GM10847 (cell line): ENCODE measurements around the gene ARHGAP15.

Source experiments
- POLR2A ChIP-seq: IDR thresholded peaks from 2 replicates; pipeline ENCODE4 v1.6.1; 2011; ENCODE audit not compliant: insufficient read length; ENCODE audit errors: extremely low read depth

Gene ARHGAP15

DNA sequence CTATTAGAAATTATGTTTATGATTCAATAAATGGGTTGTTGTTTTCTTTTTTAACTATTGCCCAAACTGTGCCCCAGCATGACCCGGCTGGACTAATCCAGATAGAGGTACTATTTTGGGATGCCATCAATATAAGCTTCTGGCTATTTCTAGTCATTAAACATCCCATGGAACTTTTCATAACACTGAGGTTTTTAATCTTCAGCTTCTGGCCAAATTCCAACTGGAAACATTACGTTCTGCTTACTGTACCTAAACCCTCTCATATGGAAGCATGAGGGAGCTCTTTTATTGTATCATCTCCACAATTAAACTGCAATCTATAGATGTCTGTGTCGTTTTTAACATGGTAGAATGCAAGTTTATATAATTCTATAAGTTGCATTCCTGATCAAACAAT lies 674.7 kb downstream of the ARHGAP15 start:
- TF ChIP-seq POLR2A: no peak

DNA sequence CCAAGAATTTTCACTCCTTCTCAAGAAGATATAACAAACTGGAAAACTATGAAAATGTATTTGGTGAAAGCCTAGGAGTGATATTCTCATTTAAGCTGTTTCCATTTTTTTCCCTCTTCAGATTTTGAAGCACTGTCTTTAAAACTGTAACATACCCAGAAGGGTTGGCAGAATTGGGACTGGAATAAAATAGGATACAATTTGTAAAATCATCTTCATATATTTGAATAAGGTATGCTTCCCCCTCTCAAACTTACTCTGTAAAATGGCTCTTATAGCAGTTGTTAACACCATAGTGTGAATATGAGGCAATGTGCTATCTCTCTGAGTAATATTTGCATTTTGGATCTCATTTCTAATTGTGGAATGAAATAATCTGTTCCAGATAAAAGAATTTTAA lies 676.4 kb downstream of the ARHGAP15 start:
- no peak for TF ChIP-seq POLR2A

DNA sequence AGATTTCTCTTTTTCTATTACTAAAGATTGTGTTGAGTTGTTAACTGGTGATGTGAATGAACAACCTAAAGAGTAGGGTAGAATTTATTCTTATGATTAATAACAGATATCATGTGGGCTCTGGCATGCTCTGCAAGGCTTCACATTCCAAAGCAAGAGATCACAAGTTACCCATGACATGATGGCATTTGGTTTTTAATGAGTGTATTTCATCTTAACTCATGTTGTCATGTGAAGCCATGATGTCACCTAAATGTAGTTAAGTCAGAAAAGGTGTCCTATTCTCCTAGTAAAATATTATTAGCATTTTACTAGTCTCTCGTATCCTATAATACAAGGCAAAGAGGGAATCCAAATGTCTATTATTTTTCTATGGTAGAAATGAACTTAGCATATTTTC lies 678.0 kb downstream of the ARHGAP15 start:
- TF ChIP-seq POLR2A: no peak

DNA sequence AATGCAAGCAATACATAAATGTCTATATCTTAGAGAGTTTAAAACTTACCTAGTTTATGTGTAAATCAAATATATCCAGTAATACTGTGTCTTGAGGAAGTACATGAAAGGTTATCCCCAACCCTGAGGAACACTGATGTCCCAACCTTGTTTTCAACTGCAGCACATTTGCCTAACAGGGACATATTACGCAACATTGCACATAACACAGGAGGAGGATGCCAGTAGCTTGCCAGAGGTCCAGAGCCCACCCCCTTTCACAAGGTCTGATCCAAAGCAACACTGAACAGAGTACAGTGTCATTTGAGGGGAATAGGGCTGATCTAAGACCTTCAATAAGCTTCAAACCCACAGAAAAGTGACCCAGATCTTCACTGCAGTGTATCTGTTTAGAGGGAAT lies 678.5 kb downstream of the ARHGAP15 start:
- no peak for TF ChIP-seq POLR2A

DNA sequence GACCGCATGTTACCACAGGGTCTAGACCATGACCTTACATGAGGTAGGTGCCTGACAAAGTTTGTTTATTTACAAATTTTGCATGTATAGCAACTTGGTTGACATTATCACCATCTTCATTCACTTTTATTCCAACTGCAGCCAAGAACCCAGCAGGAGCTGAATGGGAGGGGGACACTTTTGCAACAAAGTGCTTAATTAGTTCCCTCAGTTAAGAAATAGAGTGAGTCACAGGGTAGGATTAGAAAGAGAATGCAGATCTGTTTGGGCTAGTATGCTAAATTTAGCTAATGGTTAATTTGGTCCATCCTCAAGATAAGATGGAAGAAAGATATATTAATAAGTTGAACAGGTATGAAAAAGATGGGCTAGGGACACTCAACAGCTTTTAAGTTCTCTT lies 678.9 kb downstream of the ARHGAP15 start:
- TF ChIP-seq POLR2A: no peak

- no peak for TF ChIP-seq POLR2A
These were observed 685.9 kb downstream of the ARHGAP15 start for GRCh38 chr2:143815082-143815481.

- no peak for TF ChIP-seq POLR2A
These were observed 687.7 kb downstream of the ARHGAP15 start for GRCh38 chr2:143816916-143817315.
